K562 (cell line): ENCODE results near the gene ACAP2. TPM values are rescaled to one million over a fixed set of nuclear protein-coding genes. Genes with fewer than 3 reads are reported as not detected.

ENCODE experiments used
- CBX1 ChIP-seq: sonication (generic); IDR thresholded peaks from 2 replicates; pipeline ENCODE4 v1.6.1; 2016; ENCODE audit warnings: antibody characterized with exemption, low read depth, mild to moderate bottlenecking
- CTBP1 ChIP-seq: fragments of 450-650 bp; IDR thresholded peaks from 2 replicates; pipeline ENCODE4 v1.6.1; 2016; ENCODE audit warnings: borderline replicate concordance
- JUN ChIP-seq, 2 experiments: sonication (generic) in 1 of 2; formaldehyde crosslinking in 1 of 2; IDR thresholded peaks; 2 replicates each; pipeline versions ENCODE4 v1.6.1 to v1.8.0; 2012 to 2022; ENCODE audit warnings: borderline replicate concordance in 2 of 2, mild to moderate bottlenecking in 2 of 2, improper control_type of control experiment in 1 of 2, low read depth in 1 of 2, low read length in 1 of 2, missing genetic modification reagents in 1 of 2
- KLF10 ChIP-seq: fragments of 250-450 bp; sonication (Bioruptor Pico); IDR thresholded peaks from 2 replicates; pipeline ENCODE4 v1.6.1; 2021; ENCODE audit warnings: matching md5 sums
- MED1 ChIP-seq: sonication (generic); formaldehyde crosslinking; IDR thresholded peaks from 2 replicates; pipeline ENCODE4 v1.8.1; 2023; ENCODE audit warnings: missing genetic modification reagents, borderline replicate concordance
- RBM14 ChIP-seq: fragments of 200-400 bp; formaldehyde crosslinking; IDR thresholded peaks from 2 replicates; pipeline ENCODE4 v1.6.1; 2018; ENCODE audit warnings: low read depth, mild to moderate bottlenecking, low read length, moderate library complexity, borderline replicate concordance; ENCODE audit not compliant: insufficient read depth
- RBM39 ChIP-seq: fragments of 200-400 bp; formaldehyde crosslinking; optimal IDR thresholded peaks from 2 replicates; pipeline ENCODE3; 2018; ENCODE audit warnings: low read depth, low read length
- SRSF3 ChIP-seq: fragments of 200-400 bp; formaldehyde crosslinking; IDR thresholded peaks from 2 replicates; pipeline ENCODE4 v1.6.1; 2016; ENCODE audit warnings: mild to moderate bottlenecking, low read length, moderate library complexity; ENCODE audit not compliant: insufficient read depth
- TAF9B ChIP-seq: fragments of 450-650 bp; IDR thresholded peaks from 2 replicates; pipeline ENCODE4 v1.6.1; 2018; ENCODE audit warnings: mild to moderate bottlenecking; ENCODE audit not compliant: partially characterized antibody
- U2AF1 ChIP-seq: fragments of 200-400 bp; formaldehyde crosslinking; optimal IDR thresholded peaks from 2 replicates; pipeline ENCODE3; 2017; ENCODE audit warnings: mild to moderate bottlenecking, low read depth, low read length, moderate library complexity
- ZFPM2 ChIP-seq: fragments of 250-450 bp; sonication (Bioruptor Pico); IDR thresholded peaks from 2 replicates; pipeline ENCODE4 v1.5.1; 2022; ENCODE audit warnings: mild to moderate bottlenecking
- ZNF232 ChIP-seq: sonication (generic); formaldehyde crosslinking; IDR thresholded peaks from 2 replicates; pipeline ENCODE4 v1.8.0; 2022; ENCODE audit warnings: mild to moderate bottlenecking, missing genetic modification reagents
- ZNF707 ChIP-seq: fragments of 250-450 bp; sonication (Bioruptor Pico); conservative IDR thresholded peaks from 2 replicates; pipeline ENCODE4 v1.8.0; 2022; ENCODE audit warnings: inconsistent platforms, mild to moderate bottlenecking, moderate library complexity
- polyA plus RNA-seq, 8 experiments: library from polyadenylated mRNA; depleted of rRNA in 4 of 8; stranded (reverse) in 5 of 8; unstranded in 3 of 8; fragments of >200 nt; fragmentation: Nextera tagmentation in 2 of 8; fragmentation: Illumina TruSeq in 1 of 8; extraction: Ambion mirVana in 2 of 8; extraction: Trizol in 1 of 8; gene quantifications; 2 replicates each; pipeline versions ENCODE4 v1.2.1 to v1.2.3, GENCODE V29; 2011 to 2014; ENCODE audit warnings: inconsistent platforms in 1 of 8, missing spikeins in 1 of 8
- total RNA-seq, 7 experiments: library from RNA; depleted of rRNA in 6 of 7; stranded (reverse); fragments of >200 nt in 6 of 7; fragmentation: Illumina TruSeq in 2 of 7; extraction: Trizol in 2 of 7; gene quantifications; 2 replicates each; pipeline versions ENCODE4 v1.2.1 to v1.2.3, GENCODE V29; 2011 to 2021; ENCODE audit warnings: low replicate concordance in 1 of 7
- TF ChIP-seq, protein P1 (sequence below): sonication (generic); formaldehyde crosslinking; IDR thresholded peaks from 2 replicates; pipeline ENCODE4 v1.8.1; 2023; ENCODE audit warnings: mild to moderate bottlenecking, missing genetic modification reagents
- TF ChIP-seq, protein P2 (sequence below): fragments of 450-650 bp; formaldehyde crosslinking; IDR thresholded peaks from 2 replicates; pipeline ENCODE4 v1.4.0; 2020; ENCODE audit warnings: mild to moderate bottlenecking, moderate library complexity
- TF ChIP-seq, protein P3 (sequence below): IDR thresholded peaks from 3 replicates; pipeline ENCODE4 v1.6.1; 2011; ENCODE audit warnings: borderline replicate concordance, mild to moderate bottlenecking; ENCODE audit not compliant: insufficient read length, insufficient read depth
- TF ChIP-seq, protein P4 (sequence below): fragments of 450-650 bp; IDR thresholded peaks from 2 replicates; pipeline ENCODE4 v1.6.1; 2016; ENCODE audit warnings: low read depth, mild to moderate bottlenecking, moderate library complexity
- TF ChIP-seq, protein P5 (sequence below): sonication (generic); formaldehyde crosslinking; IDR thresholded peaks from 2 replicates; pipeline ENCODE4 v1.8.0; 2022; ENCODE audit warnings: mild to moderate bottlenecking, missing genetic modification reagents

The ACAP2 gene
- total and polyA plus RNA-seq, 9 of the 15 experiments (the other 6 are each of a cell fraction or from before 2014, with no cell fraction given), result 10.6 to 52.7 (median 34.4) TPM

DNA sequence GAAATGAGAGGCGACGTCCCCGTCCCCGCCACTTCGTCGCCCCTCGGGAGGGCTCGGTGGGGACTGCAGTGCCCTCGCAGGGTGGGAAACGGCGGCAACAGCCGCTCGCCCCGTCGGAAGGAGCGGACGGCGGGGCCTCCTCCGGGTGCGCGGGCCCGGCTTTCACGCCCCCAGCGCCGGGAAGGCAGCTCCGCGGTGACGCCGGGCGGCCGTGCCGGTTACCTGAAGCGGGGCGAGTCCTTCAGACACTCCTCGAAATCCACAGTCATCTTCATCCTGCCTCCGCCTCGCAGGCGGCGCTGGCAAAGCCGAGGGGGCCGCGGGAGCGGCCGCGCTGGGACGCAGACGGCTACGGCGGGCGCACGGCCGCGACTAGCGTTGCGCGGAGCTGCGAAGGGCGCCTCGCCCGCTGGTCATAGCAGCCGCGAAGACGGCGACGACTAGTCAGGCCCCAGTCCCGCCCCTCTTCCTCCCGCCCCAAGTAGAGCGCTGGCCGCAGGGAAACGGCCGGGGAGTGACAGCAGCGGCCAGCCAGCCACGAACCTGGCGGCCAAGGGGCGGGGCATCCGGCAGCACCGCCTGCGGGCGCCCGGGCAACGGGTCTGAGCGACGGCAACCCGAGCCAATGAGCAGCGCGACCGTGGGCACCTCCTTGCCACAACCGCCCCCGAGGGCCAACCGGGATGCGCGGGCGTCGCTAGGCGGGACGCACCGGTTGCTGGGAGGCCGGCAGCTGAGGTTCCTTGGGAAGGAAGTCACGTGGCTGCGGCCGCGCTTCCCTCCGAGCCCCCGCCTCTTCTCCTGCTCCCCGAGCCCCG, at the start of gene ACAP2 (continued):
- TF ChIP-seq, protein P1, sequence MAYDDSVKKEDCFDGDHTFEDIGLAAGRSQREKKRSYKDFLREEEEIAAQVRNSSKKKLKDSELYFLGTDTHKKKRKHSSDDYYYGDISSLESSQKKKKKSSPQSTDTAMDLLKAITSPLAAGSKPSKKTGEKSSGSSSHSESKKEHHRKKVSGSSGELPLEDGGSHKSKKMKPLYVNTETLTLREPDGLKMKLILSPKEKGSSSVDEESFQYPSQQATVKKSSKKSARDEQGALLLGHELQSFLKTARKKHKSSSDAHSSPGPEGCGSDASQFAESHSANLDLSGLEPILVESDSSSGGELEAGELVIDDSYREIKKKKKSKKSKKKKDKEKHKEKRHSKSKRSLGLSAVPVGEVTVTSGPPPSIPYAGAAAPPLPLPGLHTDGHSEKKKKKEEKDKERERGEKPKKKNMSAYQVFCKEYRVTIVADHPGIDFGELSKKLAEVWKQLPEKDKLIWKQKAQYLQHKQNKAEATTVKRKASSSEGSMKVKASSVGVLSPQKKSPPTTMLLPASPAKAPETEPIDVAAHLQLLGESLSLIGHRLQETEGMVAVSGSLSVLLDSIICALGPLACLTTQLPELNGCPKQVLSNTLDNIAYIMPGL (CRISPR knock-in tag), result 0 out of 2 replicates have a peak, but pooled peaks have one; percentile 69
- peak; percentile 88 for TF ChIP-seq CTBP1
- 0 out of 2 replicates have a peak, but pooled peaks have one; percentile 32 for TF ChIP-seq JUN (IDR thresholded peaks at IDR 0.05; ENCODE audit: borderline replicate concordance, low read depth, low read length)
- 0 out of 2 replicates have a peak, but pooled peaks have one; percentile 82 for TF ChIP-seq JUN (CRISPR knock-in tag; IDR thresholded peaks at IDR 0.05; ENCODE audit: borderline replicate concordance)
- TF ChIP-seq ZNF707 (CRISPR knock-in tag), result no peak
- TF ChIP-seq TAF9B, result no peak
- TF ChIP-seq KLF10 (CRISPR knock-in tag), result no peak
- TF ChIP-seq, protein P2, sequence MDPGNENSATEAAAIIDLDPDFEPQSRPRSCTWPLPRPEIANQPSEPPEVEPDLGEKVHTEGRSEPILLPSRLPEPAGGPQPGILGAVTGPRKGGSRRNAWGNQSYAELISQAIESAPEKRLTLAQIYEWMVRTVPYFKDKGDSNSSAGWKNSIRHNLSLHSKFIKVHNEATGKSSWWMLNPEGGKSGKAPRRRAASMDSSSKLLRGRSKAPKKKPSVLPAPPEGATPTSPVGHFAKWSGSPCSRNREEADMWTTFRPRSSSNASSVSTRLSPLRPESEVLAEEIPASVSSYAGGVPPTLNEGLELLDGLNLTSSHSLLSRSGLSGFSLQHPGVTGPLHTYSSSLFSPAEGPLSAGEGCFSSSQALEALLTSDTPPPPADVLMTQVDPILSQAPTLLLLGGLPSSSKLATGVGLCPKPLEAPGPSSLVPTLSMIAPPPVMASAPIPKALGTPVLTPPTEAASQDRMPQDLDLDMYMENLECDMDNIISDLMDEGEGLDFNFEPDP (CRISPR knock-in tag), result 0 out of 2 replicates have a peak, but pooled peaks have one; percentile 44
- TF ChIP-seq, protein P3, sequence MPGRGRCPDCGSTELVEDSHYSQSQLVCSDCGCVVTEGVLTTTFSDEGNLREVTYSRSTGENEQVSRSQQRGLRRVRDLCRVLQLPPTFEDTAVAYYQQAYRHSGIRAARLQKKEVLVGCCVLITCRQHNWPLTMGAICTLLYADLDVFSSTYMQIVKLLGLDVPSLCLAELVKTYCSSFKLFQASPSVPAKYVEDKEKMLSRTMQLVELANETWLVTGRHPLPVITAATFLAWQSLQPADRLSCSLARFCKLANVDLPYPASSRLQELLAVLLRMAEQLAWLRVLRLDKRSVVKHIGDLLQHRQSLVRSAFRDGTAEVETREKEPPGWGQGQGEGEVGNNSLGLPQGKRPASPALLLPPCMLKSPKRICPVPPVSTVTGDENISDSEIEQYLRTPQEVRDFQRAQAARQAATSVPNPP, result no peak
- no peak for TF ChIP-seq ZNF232 (CRISPR knock-in tag)
- TF ChIP-seq, protein P4, sequence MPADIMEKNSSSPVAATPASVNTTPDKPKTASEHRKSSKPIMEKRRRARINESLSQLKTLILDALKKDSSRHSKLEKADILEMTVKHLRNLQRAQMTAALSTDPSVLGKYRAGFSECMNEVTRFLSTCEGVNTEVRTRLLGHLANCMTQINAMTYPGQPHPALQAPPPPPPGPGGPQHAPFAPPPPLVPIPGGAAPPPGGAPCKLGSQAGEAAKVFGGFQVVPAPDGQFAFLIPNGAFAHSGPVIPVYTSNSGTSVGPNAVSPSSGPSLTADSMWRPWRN, result no peak
- TF ChIP-seq RBM14, result 0 out of 2 replicates have a peak, but pooled peaks have one; percentile 51
- no peak for TF ChIP-seq ZFPM2
- TF ChIP-seq RBM39, result no peak
- no peak for TF ChIP-seq MED1 (CRISPR knock-in tag)
- TF ChIP-seq SRSF3, result no peak
- TF ChIP-seq, protein P5, sequence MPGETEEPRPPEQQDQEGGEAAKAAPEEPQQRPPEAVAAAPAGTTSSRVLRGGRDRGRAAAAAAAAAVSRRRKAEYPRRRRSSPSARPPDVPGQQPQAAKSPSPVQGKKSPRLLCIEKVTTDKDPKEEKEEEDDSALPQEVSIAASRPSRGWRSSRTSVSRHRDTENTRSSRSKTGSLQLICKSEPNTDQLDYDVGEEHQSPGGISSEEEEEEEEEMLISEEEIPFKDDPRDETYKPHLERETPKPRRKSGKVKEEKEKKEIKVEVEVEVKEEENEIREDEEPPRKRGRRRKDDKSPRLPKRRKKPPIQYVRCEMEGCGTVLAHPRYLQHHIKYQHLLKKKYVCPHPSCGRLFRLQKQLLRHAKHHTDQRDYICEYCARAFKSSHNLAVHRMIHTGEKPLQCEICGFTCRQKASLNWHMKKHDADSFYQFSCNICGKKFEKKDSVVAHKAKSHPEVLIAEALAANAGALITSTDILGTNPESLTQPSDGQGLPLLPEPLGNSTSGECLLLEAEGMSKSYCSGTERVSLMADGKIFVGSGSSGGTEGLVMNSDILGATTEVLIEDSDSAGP (CRISPR knock-in tag), result no peak
- peak; percentile 84 for TF ChIP-seq U2AF1
- no peak for TF ChIP-seq CBX1
